Peyer's patch (tissue), 4 donors: ENCODE data around the gene WWOX.

Experiments used
- CTCF ChIP-seq, 6 experiments: fragments of 450-650 bp in 4 of 6; fragments of 200-600 bp in 2 of 6; sonication (generic) in 1 of 6; IDR thresholded peaks; one replicate each; pipeline ENCODE4 v1.5.1; 2017 to 2019; ENCODE audit warnings: antibody characterized with exemption in 6 of 6, mild to moderate bottlenecking in 3 of 6, moderate library complexity in 1 of 6
- POLR2A ChIP-seq, 2 donors: fragments of 450-650 bp; IDR thresholded peaks; one replicate each; pipeline ENCODE4 v1.5.1; 2017; ENCODE audit warnings: antibody characterized with exemption in 2 of 2, mild to moderate bottlenecking in 2 of 2, moderate library complexity in 2 of 2

GRCh38 chr16:78876671-78877070, 777.2 kb downstream of the WWOX start:
- no peak for TF ChIP-seq CTCF (IDR thresholded peaks at IDR 0.05)
- no peak for TF ChIP-seq POLR2A (IDR thresholded peaks at IDR 0.05)
